ENCODE measurements around the gene ARHGAP33.

The ARHGAP33 gene

GRCh38 chr19:35733180-35734125 is 41.9 kb upstream of the ARHGAP33 start:
- H3K27ac ChIP-seq (ENCODE audit: low read length) = no peak overlapping the region
- H3K36me3 ChIP-seq (ENCODE audit: control insufficient read depth in 2 of 2, insufficient read depth in 2 of 2, low read length in 2 of 2) = peaks cover 55 to 66% of the 10 kb centered on the region in 2 donors
- H3K4me3 ChIP-seq (ENCODE audit: low read length in 2 of 2) = no peak overlapping the region
- no peaks in the 10 kb centered on the region for H3K27me3 ChIP-seq (ENCODE audit: control insufficient read depth in 1 of 2, insufficient read depth in 2 of 2, low read length in 2 of 2)
- H3K9ac ChIP-seq (ENCODE audit: low read length in 2 of 2) = no peak overlapping the region
- no peaks in the 10 kb centered on the region for H3K9me3 ChIP-seq (ENCODE audit: control insufficient read depth in 2 of 2, low read length in 2 of 2)
- no peaks in the 10 kb centered on the region for H3K4me1 ChIP-seq (ENCODE audit: control insufficient read depth, insufficient read depth, low read length)

DNA sequence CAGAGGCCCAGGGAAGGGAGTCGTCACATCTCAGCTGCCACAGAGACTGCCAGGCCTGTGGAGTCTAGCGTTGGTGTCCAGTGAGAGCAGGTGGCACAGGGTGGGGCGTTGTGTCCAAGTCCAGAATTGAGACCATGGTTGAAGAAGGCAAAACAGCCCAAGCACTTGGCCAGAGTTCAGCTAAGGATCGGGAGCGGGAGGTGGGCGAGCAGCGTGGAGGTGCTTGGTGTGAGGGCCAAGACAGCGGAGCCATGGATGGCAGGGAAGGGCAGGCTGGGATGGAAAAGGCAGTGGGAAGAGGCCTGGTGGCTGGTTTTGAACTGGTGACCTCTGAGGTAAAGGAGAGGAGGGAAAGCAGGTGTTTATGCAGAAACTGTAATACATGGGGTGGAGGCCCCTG is 41.1 kb upstream of the ARHGAP33 start:
- Histone ChIP-seq H3K36me3 (ENCODE audit: control insufficient read depth in 2 of 2, insufficient read depth in 2 of 2, low read length in 2 of 2) (peaks cover 52 to 62% of the 10 kb centered on the region in 2 donors), H3K4me1 (ENCODE audit: control insufficient read depth, insufficient read depth, low read length) (no peaks in the 10 kb centered on the region), H3K9me3 (ENCODE audit: control insufficient read depth in 2 of 2, low read length in 2 of 2) (no peaks in the 10 kb centered on the region), H3K27me3 (ENCODE audit: control insufficient read depth in 1 of 2, insufficient read depth in 2 of 2, low read length in 2 of 2) (no peaks in the 10 kb centered on the region), H3K27ac (ENCODE audit: low read length) (no peak overlapping the region), H3K4me3 (ENCODE audit: low read length in 2 of 2) (no peak overlapping the region), H3K9ac (ENCODE audit: low read length in 2 of 2) (no peak overlapping the region)

- Histone ChIP-seq H3K9me3 (ENCODE audit: control insufficient read depth in 2 of 2, low read length in 2 of 2) (no peaks in the 10 kb centered on the region), H3K9ac (ENCODE audit: low read length in 2 of 2) (no peak overlapping the region), H3K4me1 (ENCODE audit: control insufficient read depth, insufficient read depth, low read length) (peaks cover 4% of the 10 kb centered on the region), H3K27me3 (ENCODE audit: control insufficient read depth in 1 of 2, insufficient read depth in 2 of 2, low read length in 2 of 2) (no peaks in the 10 kb centered on the region), H3K4me3 (ENCODE audit: low read length in 2 of 2) (no peak overlapping the region), H3K36me3 (ENCODE audit: control insufficient read depth in 2 of 2, insufficient read depth in 2 of 2, low read length in 2 of 2) (peaks cover 47 to 56% of the 10 kb centered on the region in 2 donors), H3K27ac (ENCODE audit: low read length) (no peak overlapping the region)
These were observed 40.5 kb upstream of the ARHGAP33 start for GRCh38 chr19:35734889-35735288.

DNA sequence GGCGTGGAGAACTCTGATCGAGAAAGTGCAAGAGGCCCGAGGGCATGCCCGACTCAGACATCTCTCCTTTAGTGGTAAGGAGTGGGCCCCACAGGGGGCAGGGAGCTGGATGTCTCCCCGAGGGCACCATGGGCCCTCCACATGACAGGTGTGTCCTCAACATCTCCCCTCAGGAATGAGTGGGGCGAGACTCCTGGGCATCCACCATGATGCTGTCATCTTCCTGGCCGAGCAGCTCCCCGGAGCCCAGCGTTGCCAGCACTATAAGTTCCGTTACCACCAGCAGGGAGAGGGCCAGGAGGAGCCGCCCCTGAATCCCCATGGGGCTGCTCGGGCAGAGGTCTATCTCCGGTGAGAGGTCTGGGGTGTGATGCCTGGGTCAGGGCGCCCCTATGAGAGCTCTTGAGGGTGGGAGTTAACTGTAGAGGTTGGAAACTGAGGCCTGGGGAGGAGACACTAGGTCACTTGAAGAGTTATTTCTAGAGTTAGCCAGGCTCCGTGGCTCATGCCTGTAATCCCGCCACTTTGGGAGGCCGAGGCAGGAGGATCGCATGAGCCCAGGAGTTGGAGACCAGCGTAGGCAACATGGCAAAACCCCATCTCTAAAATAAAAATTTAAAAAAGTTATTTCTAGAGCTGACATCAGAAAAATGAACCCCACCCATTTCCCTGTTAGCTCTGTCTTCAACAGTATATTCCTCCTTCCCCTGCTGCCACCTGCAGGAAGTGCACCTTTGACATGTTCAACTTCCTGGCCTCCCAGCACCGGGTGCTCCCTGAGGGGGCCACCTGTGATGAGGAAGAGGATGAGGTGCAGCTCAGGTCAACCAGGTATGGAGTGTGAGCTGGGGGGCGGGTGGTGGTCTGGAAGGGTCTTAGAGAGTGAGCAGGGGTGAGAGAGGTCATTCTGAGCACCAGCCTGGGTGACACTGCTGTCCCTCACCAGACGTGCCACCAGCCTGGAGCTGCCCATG is 38.2 kb upstream of the ARHGAP33 start:
- peaks cover 30 to 40% of the 10 kb centered on the region in 2 donors for H3K36me3 ChIP-seq (ENCODE audit: control insufficient read depth in 2 of 2, insufficient read depth in 2 of 2, low read length in 2 of 2)
- H3K27me3 ChIP-seq (ENCODE audit: control insufficient read depth in 1 of 2, insufficient read depth in 2 of 2, low read length in 2 of 2) = no peaks in the 10 kb centered on the region
- H3K4me3 ChIP-seq (ENCODE audit: low read length in 2 of 2) = no peak overlapping the region
- H3K9me3 ChIP-seq (ENCODE audit: control insufficient read depth in 2 of 2, low read length in 2 of 2) = no peaks in the 10 kb centered on the region
- no peak overlapping the region for H3K27ac ChIP-seq (ENCODE audit: low read length)
- H3K9ac ChIP-seq (ENCODE audit: low read length in 2 of 2) = no peak overlapping the region
- H3K4me1 ChIP-seq (ENCODE audit: control insufficient read depth, insufficient read depth, low read length) = peaks cover 14% of the 10 kb centered on the region

GRCh38 chr19:35738021-35738886 is 37.1 kb upstream of the ARHGAP33 start:
- peaks cover 35 to 43% of the 10 kb centered on the region in 2 donors for H3K36me3 ChIP-seq (ENCODE audit: control insufficient read depth in 2 of 2, insufficient read depth in 2 of 2, low read length in 2 of 2)
- no peak overlapping the region for H3K9ac ChIP-seq (ENCODE audit: low read length in 2 of 2)
- H3K27ac ChIP-seq (ENCODE audit: low read length) = no peak overlapping the region
- H3K4me1 ChIP-seq (ENCODE audit: control insufficient read depth, insufficient read depth, low read length) = peaks cover 21% of the 10 kb centered on the region
- no peaks in the 10 kb centered on the region for H3K9me3 ChIP-seq (ENCODE audit: control insufficient read depth in 2 of 2, low read length in 2 of 2)
- no peaks in the 10 kb centered on the region for H3K27me3 ChIP-seq (ENCODE audit: control insufficient read depth in 1 of 2, insufficient read depth in 2 of 2, low read length in 2 of 2)
- H3K4me3 ChIP-seq (ENCODE audit: low read length in 2 of 2) = no peak overlapping the region

DNA sequence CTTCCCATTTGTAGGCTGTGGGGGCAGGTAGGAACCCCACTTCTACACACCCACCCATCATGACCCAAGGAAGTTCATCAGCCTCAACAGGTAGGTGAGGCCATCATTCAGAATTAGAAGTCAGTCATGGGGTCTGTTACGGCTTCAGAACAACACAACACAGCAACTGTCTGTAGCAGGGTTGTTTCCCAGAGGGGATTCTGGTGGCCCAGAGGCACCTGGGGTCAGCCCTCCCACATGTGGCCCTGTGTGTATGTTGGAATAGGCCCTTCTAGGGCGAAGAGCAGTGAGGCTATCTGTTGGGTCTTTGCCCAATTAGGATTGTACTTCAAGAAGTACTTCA is 36.5 kb upstream of the ARHGAP33 start:
- Histone ChIP-seq H3K36me3 (ENCODE audit: control insufficient read depth in 2 of 2, insufficient read depth in 2 of 2, low read length in 2 of 2) (peaks cover 35 to 40% of the 10 kb centered on the region in 2 donors), H3K27ac (ENCODE audit: low read length) (no peak overlapping the region), H3K9me3 (ENCODE audit: control insufficient read depth in 2 of 2, low read length in 2 of 2) (no peaks in the 10 kb centered on the region), H3K27me3 (ENCODE audit: control insufficient read depth in 1 of 2, insufficient read depth in 2 of 2, low read length in 2 of 2) (no peaks in the 10 kb centered on the region), H3K4me1 (ENCODE audit: control insufficient read depth, insufficient read depth, low read length) (peaks cover 22% of the 10 kb centered on the region), H3K9ac (ENCODE audit: low read length in 2 of 2) (no peak overlapping the region), H3K4me3 (ENCODE audit: low read length in 2 of 2) (no peak overlapping the region)

- Histone ChIP-seq H3K36me3 (ENCODE audit: control insufficient read depth in 2 of 2, insufficient read depth in 2 of 2, low read length in 2 of 2) (peaks cover 33 to 34% of the 10 kb centered on the region in 2 donors), H3K9me3 (ENCODE audit: control insufficient read depth in 2 of 2, low read length in 2 of 2) (no peaks in the 10 kb centered on the region), H3K9ac (ENCODE audit: low read length in 2 of 2) (peak overlapping the region; percentile 55 to 89), H3K27me3 (ENCODE audit: control insufficient read depth in 1 of 2, insufficient read depth in 2 of 2, low read length in 2 of 2) (no peaks in the 10 kb centered on the region), H3K27ac (ENCODE audit: low read length) (peak overlapping the region; percentile 66), H3K4me3 (ENCODE audit: low read length in 2 of 2) (peak overlapping the region; percentile 78 to 88), H3K4me1 (ENCODE audit: control insufficient read depth, insufficient read depth, low read length) (peaks cover 29% of the 10 kb centered on the region)
These were observed 35.9 kb upstream of the ARHGAP33 start for GRCh38 chr19:35739275-35740107.

DNA sequence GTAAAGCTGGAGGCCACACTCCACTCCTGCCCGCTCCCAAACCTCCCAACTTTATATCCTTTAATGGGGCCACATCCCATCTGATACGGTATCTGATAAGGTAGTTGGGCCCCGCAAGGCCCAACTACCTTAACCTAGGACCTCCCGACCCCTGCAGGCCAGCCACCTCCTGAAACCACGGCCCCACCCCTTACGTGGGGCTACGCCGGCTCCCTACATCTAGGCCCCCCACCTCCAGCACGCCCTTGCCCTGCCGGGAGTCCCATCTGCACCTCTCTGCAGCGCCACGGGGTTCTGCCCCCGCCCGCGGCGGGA is 35.3 kb upstream of the ARHGAP33 start:
- no peaks in the 10 kb centered on the region for H3K27me3 ChIP-seq (ENCODE audit: control insufficient read depth in 1 of 2, insufficient read depth in 2 of 2, low read length in 2 of 2)
- no peaks in the 10 kb centered on the region for H3K9me3 ChIP-seq (ENCODE audit: control insufficient read depth in 2 of 2, low read length in 2 of 2)
- H3K36me3 ChIP-seq (ENCODE audit: control insufficient read depth in 2 of 2, insufficient read depth in 2 of 2, low read length in 2 of 2) = peaks cover 29% of the 10 kb centered on the region in 2 donors
- peak overlapping the region; percentile 66 for H3K27ac ChIP-seq (ENCODE audit: low read length)
- peak overlapping the region; percentile 78 to 88 for H3K4me3 ChIP-seq (ENCODE audit: low read length in 2 of 2)
- H3K4me1 ChIP-seq (ENCODE audit: control insufficient read depth, insufficient read depth, low read length) = peaks cover 31% of the 10 kb centered on the region
- H3K9ac ChIP-seq (ENCODE audit: low read length in 2 of 2) = peak overlapping the region; percentile 55 to 89

GRCh38 chr19:35740423-35741202 is 34.8 kb upstream of the ARHGAP33 start:
- Histone ChIP-seq H3K36me3 (ENCODE audit: control insufficient read depth in 2 of 2, insufficient read depth in 2 of 2, low read length in 2 of 2) (peaks cover 24 to 25% of the 10 kb centered on the region in 2 donors), H3K9me3 (ENCODE audit: control insufficient read depth in 2 of 2, low read length in 2 of 2) (no peaks in the 10 kb centered on the region), H3K4me1 (ENCODE audit: control insufficient read depth, insufficient read depth, low read length) (peaks cover 31% of the 10 kb centered on the region), H3K4me3 (ENCODE audit: low read length in 2 of 2) (peak overlapping the region; percentile 78 to 88), H3K27ac (ENCODE audit: low read length) (peak overlapping the region; percentile 81), H3K9ac (ENCODE audit: low read length in 2 of 2) (peak overlapping the region; percentile 72 to 89), H3K27me3 (ENCODE audit: control insufficient read depth in 1 of 2, insufficient read depth in 2 of 2, low read length in 2 of 2) (no peaks in the 10 kb centered on the region)
